Omental fat pad (tissue), 4 donors: Measurements from ENCODE around the gene SLC25A39. TPM values are rescaled to one million over a fixed set of nuclear protein-coding genes. Genes with fewer than 3 reads are reported as not detected.

Source experiments
- ATAC-seq: fragments of 150-250 bp; one replicate; pipeline ENCODE4 v1.9.1; 2016; ENCODE audit warnings: mild to moderate bottlenecking, moderate library complexity; ENCODE audit not compliant: low FRiP score
- DNase-seq: peaks from one replicate; pipeline ENCODE4 v3.0.0-alpha.2; 2019; ENCODE audit warnings: low spot score
- CTCF ChIP-seq, 3 donors: fragments of 450-650 bp; IDR thresholded peaks; one replicate each; pipeline ENCODE4 v1.5.1; 2016 to 2017; ENCODE audit warnings: antibody characterized with exemption in 3 of 3, mild to moderate bottlenecking in 3 of 3, moderate library complexity in 2 of 3
- total RNA-seq, 4 donors: library from RNA; depleted of rRNA; stranded (reverse); fragments of >200 nt; gene quantifications; one replicate each; pipeline ENCODE4 v1.1.0, GENCODE V29; 2016

SLC25A39 gene
- total RNA-seq, 4 donors from 2014 or later: 46.0 to 75.7 (median 60.7) TPM

GRCh38 chr17:44314031-44314430 is 10.6 kb downstream of the SLC25A39 start:
- no peak for TF ChIP-seq CTCF (IDR thresholded peaks at IDR 0.05)
- ATAC-seq: no peak
- no peak for DNase-seq

- DNase-seq (no peak), ATAC-seq (no peak)
- no peak for TF ChIP-seq CTCF (IDR thresholded peaks at IDR 0.05)
Measured at GRCh38 chr17:44312396-44313104, 12.1 kb downstream of the SLC25A39 start.

GRCh38 chr17:44311562-44312181 is 13.0 kb downstream of the SLC25A39 start:
- DNase-seq (no peak), ATAC-seq (no peak)
- TF ChIP-seq CTCF (IDR thresholded peaks at IDR 0.05): no peak

- no peak for ATAC-seq
- TF ChIP-seq CTCF (IDR thresholded peaks at IDR 0.05): no peak
- no peak for DNase-seq
Measured at GRCh38 chr17:44310609-44311376, 13.8 kb downstream of the SLC25A39 start.

- no peak for DNase-seq
- no peak for TF ChIP-seq CTCF (IDR thresholded peaks at IDR 0.05)
- no peak for ATAC-seq
Measured at GRCh38 chr17:44310188-44310587, 14.4 kb downstream of the SLC25A39 start.

GRCh38 chr17:44309472-44309871 is 15.2 kb downstream of the SLC25A39 start:
- ATAC-seq (no peak), DNase-seq (no peak)
- no peak for TF ChIP-seq CTCF (IDR thresholded peaks at IDR 0.05)
